Middle frontal gyrus (tissue), 1 donor: Measurements from ENCODE around the gene MOK.
A peak's percentile ranks its signal among the peaks of the same experiment; 100 is the strongest.
"Not testable (repeated sequence)": the region's sequence is repeated elsewhere in the genome, so short reads cannot be mapped to it uniquely, and the experiment has no call there.

Source experiments
- DNase-seq: peaks from one replicate; pipeline ENCODE4 v3.0.0-alpha.2; 2015; ENCODE audit warnings: low spot score; ENCODE audit errors: extremely low spot score

The MOK gene, protein sequence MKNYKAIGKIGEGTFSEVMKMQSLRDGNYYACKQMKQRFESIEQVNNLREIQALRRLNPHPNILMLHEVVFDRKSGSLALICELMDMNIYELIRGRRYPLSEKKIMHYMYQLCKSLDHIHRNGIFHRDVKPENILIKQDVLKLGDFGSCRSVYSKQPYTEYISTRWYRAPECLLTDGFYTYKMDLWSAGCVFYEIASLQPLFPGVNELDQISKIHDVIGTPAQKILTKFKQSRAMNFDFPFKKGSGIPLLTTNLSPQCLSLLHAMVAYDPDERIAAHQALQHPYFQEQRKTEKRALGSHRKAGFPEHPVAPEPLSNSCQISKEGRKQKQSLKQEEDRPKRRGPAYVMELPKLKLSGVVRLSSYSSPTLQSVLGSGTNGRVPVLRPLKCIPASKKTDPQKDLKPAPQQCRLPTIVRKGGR

DNA sequence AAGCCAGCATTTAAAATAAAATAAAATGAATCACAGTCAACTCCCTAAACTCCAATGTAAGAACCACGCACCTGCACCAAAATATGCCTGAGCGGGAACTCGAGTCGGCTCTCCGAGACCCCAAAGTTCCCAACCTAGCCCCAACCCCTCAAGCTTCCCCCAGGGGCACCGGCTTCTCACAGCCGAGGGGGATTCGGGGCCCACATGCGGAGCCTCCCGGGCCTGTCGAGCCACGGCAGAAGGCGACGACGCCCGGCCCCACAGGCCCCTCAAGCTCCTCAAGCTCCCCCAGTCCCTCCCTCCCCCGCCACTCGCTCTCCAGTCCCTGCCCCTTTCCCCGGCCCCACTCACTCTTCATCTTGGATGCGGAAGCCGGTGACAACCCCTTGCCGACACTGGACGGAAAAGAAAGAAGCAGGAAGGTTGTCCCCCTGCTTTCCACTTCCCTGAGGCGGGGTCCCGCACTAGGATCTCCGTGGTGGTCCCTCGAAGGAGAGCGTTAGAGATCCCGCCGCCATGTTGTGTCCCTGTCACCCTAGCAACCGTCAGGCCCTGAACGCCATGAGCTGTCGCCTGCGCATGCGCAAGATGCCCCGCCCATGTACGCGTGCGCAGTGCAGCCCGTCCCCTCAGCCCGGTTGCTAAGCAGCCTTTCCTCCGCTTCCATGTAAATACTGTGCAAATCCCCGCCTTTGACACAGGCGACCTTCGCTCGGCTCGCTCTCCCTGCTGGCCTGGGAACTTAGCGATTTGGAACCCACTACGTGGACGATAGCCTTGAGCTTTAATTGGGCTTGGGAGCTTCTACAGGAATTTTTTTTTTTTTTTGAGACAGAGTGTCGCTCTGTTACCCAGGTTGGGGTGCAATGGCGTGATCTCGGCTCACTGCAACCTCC is at the start of gene MOK:
TSS of gene MOK (minus strand) at position 554 of the 896 bp plus-strand sequence. CDS start at position 358, 196 bp downstream.
- DNase-seq = peak; percentile 96

DNA sequence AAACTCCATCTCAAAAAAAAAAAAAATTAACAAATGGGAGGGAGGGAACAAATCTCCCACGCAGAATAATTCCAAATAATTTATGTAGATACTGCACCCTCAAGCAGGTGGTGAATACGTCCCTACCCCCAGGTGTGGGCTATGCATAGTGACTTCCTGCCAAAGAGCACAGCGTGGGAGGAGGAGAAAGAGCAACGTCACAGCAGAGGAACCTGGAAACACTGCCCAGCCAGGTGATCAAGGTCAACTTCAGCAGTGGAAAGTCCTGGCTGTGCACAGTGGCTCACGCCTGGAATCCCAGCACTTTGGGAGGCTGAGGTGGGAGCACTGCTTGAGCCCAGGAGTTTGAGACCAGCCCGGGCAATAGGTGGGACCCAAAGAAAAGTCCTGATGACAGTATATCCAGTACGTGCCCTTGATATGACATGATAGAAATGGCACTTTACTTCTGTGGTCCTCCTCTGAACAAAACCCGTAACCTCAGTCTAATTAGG is 48.2 kb upstream of the MOK start:
- DNase-seq = no peak

DNA sequence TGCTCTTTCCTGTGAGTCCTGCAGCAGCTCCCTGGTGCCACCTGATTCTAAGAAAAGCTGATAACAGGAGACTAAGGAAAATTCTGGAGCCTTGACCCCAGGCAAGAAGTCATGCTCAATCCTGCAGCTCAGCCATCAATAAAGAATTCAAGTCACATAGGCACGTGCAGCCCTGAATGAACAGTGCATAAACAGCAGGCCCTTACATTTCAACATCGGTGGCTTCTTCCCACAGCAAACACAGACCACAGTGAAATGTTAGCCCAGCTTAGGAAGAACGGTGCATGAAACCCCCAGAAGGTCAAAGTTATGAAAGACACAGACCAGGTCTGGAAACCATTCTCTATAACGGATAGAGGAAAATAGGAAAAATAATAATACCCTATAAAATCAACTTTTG is 47.2 kb upstream of the MOK start:
- no peak for DNase-seq

DNA sequence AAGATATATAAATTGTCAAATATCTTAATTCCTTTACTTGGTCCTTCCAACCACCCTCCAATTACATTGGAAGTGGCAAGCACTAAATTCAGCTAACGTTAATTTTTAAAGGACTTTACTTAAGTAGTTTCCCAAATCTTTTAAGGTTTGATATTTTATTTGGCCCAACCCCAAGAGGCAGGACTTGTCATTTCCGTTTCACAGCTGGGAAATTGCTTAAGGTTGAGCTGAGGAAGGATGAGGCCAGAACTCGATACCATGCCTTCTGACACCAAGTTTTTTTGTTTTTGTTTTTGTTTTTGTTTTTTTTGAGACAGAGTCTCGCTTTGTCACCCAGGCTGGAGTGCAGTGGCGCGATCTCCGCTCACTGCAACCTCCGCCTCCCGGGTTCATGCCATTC is 46.6 kb upstream of the MOK start:
- not testable (repeated sequence) for DNase-seq

DNA sequence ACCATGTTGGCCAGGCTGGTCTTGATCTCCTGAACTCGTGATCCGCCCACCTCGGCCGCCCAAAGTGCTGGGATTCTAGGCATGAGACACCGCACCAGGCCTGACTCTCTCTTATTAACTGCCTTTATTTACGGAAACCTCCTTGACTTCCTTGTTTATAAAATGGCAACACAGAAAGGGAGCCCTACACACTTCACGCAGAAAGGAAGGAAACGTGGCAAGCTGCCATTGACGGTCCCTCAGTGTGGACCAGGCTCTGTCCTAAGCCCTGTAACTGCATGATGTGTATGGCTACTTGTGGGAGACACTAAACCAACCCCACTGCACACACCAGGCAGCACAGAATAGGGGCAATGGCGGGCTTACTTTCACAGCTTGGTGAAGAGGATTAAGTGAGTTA is 46.1 kb upstream of the MOK start:
- DNase-seq = no peak

DNA sequence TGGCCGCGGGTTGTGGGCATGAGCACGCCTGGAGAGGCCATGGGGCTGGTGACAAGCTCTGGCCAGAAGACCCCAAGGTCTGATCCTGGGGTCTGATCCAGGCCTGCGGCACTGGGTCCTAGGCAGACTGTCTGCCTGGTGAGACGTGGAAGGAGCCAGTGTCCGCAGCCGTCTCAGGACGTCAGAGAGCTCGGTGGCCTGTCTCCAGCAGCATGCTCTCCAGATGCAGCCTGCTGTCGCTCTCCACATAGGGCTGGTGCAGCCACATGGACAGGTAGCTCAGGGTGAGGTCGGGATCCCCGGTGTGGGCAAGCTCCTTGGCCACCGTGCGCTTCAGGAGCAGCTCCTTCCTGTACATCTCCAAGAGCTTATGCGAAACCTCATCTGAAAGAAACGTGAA is 43.4 kb upstream of the MOK start:
- DNase-seq = no peak

DNA sequence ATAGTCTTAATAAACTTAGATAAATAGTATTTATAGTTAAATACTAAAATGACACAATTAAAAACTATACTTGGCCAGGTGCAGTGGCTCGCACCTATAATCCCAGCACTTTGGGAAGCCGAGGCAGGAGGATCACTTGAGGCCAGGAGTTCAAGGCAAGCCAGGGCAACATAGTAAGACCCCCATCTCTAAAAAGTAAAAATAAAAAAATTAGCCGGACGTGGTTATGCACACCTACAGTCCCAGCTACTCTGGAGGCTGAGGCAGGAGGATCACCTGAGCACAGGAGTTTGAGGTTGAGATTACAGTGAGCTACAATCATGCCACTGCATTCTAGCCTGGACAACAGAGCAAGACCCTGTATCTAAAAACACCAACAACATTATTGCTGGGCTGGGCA is 41.7 kb upstream of the MOK start:
- DNase-seq = no peak

DNA sequence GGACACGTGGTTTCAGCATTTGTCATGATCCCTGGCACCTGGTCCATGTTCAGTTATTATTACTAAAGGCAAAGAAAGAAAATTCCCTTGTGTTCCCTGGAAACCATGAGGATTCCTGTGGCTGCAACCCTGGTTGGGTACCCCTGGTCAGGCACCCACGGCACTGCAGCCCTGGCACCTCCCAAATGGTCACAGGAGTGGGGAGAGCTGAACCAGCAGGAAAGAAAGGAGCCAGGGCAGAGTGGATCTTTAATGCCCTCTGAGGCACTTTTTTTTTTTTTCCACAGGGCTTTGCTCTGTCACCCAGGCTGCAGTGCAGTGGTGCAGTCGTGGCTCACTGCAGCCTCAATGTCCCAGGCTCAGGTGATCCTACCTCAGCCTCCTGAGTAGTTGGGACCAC is 40.3 kb upstream of the MOK start:
- DNase-seq = no peak

DNA sequence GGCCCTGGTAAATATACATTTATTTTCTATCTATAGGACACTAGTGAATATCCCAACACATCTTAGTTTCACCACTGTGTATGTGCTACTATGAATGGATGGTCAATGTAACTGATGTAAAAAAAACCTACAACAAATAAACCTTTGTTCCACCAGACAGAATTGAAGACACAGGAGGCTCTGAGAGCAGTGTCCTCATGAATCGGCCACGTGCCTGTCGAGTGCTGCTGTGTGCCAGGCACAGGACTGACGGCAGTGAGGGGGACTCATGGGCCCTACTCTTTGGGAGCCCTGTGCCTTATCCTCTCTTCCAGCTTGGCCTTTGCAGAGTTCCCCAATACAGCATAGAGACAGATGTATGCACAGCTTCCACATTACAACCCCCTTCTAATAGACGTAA is 39.5 kb upstream of the MOK start:
- peak; percentile 59 for DNase-seq

DNA sequence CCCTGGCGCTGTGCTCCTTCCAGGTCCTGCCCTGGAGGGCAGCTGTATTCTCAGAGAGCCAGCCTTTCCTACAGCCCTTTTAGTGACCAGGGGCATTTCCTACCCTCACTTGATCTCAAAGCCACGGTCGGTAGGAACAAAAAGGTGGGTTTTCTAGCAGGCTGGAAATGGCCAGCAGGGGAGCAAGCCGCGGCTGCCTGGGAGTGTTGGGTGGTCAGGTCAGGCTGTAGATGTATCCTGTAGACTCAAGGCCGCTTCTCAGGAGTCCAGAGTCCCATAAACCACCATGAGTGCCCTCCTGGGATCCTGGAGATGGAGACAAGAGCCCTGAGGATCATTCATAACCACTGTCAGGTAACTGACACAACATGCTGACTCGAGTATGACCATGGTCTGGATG is 39.1 kb upstream of the MOK start:
- DNase-seq = no peak

DNA sequence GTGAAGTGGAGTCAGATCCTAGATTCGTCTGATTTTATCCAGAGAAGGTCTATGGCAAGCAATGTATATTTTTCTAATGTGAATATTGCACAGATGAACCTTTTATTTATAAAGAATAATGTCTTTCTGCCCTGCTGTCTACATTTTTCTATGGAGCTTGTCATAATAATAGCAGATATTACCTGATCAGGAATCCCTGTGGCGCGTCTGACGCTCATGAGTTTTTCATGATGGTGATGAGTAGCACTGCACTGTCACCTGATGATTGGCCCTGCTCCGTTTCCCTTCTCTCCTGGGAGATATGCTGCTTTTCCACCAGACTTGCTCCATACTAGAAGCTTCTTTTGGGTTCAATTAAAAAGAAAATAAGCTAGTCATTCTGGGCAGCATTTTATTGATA is 37.3 kb upstream of the MOK start:
- DNase-seq = no peak

DNA sequence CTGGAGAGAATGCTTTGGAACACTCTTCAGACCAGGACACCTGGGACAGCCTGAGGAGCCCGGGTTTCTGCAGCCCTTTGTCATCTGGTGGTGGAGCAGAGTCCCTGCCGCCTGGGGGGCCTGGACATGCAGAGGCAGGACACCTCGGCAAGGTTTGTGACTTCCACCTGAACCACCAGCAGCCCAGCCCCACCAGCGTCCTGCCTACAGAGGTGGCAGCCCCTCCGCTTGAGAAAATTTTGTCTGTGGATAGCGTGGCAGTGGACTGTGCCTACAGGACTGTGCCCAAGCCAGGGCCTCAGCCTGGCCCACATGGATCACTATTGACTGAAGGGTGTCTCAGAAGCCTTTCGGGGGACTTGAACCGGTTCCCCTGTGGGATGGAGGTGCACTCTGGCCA is 36.6 kb upstream of the MOK start:
- no peak for DNase-seq

DNA sequence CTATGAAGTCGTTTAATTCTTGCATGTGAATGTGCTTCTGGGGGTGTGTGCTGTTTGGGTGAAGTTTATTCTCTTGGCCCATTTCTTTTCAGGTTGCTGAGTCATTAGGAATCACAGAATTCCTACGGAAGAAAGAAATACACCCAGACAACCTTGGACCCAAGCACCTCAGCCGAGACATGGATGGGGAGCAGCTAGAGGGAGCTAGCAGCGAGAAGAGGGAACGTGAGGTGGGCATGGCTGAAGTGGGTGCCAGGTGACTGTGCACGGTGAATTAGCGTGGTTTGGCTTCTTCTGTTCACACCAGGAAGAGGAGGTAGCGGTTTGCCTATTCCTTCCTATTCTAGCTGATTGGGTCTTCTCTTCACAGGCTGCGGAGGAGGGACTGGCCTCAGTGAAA is 33.8 kb upstream of the MOK start:
- DNase-seq = no peak

DNA sequence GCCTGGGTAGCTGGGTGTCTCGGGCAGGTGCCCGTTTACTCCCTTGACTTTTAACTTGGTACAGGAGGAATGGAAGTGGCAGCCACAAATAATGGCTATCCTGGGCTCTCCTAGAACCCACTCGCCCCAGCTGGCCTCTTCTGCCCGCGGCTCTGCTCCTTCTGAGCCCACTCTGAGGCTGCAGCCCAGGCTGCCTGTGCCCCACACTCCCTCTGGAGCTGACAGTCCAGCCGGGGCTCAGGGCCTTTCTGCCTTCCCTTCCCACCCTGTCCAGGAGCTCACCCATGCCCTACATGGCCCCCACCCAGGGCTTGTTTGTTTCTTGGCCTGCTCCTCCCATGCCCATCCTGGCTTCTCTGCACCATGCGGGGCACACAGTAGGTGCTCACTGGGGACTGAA is 30.2 kb upstream of the MOK start:
- no peak for DNase-seq

DNA sequence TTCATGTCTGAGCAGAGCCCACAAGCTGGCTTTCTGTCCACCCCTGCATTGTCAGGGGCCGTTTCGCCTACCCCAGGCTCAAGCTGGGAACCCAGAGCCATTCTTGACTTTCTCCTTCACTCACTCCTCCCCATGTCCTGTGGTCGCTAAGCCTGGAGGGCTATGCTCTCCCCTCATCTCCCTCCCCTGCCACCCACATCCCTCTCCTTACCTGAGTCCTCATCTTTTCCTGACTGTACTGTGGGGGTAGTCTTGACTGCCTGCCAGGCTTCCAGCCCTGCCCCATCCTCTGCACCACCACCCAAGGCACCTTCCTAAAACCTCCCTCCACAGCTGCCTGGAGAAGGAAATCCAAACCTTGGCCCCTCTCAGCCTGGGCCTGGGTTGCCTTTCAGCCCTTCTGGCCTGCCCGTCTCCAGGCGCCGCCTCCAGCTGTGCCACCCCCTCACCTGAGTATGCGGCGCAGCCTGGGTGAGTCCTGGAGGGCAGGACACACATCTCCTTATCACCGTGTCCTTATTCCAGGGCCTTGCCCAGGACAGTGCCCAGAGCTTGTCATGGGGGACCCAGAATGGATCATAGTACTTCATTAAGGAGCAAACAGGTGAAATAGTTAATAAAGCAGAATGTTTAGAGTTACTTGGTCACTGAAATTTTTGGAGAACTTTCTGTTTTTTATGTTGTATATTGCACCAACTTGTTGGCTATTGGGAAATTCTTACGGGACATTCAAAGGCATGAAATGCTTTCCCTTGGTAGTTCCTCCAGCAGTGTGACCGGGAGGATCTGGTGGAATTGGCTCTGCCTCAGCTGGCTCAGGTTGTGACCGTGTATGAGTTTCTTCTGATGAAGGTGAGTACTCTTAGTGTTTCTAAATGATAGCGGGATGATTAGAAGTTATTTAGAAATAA is 29.1 kb upstream of the MOK start:
- DNase-seq = no peak

DNA sequence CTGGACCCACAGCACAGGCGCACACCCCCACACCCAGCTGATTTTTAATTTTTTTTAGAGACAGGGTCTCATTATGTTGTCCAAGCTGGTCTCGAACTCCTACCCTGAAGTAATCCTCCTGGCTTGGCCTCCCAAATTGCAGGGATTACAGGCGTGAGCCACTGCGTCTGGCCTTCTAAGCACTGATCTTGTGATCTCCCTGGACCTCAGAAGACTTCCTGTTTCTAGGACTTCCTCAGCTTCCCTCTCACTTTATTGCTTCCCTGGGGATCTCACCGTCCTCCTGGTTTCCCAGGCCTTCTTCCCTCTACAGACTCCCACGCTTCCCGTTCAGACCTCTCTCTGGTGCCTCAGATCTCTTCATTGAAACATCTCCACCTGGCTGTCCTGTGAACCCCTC is 28.4 kb upstream of the MOK start:
- DNase-seq = no peak

DNA sequence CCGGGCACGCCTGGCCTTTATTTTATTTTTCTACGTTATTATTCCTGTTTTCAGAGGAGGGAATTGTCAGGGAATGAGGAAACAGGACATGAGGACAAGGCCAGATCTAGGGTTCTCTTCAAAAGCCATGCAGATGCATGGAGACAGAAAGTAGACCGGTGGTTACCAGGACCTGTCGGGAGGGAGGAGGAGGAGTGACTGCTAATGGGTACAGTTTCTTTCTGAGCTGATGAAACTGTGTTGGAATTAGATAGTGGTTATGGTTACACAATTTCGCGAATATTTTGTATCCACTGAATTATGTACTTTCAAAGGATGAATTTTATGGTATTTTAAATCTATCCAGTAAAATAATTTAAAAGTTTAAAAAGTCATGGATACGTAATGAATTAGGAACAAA is 25.8 kb upstream of the MOK start:
- no peak for DNase-seq

DNA sequence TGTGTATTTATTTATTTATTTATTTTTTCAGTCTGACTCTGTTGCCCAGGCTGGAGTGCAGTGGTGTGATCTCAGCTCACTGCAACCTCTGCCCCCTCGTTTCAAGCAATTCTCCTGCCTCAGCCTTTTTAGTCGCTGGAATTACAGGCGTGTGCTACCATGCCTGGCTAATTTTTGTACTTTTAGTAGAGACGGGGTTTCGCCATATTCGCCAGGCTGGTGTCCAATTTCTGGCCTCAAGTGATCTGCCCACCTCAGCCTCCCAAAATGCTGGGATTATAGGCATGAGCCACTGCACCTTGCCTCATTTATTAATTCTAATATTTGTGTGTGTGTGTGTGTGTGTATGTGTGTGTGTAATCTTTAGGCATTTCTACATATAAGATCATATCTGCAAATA is 24.4 kb upstream of the MOK start:
- not testable (repeated sequence) for DNase-seq

DNA sequence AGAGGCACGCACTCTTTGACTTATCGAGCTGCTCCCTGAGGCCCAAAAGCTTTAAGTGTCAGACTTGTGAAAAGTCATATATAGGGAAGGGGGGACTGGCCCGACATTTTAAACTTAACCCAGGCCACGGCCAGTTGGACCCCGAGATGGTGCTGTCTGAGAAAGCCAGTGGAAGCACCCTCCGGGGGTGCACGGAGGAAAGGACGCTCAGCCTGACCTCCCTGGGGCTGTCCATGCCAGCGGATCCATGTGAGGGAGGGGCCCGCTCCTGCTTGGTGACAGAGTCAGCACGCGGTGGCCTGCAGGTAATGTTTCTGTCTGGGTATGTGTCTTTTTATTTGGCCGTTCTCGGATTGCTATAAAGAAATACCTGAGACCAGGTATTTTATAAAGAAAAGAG is 21.6 kb upstream of the MOK start:
- DNase-seq = no peak

DNA sequence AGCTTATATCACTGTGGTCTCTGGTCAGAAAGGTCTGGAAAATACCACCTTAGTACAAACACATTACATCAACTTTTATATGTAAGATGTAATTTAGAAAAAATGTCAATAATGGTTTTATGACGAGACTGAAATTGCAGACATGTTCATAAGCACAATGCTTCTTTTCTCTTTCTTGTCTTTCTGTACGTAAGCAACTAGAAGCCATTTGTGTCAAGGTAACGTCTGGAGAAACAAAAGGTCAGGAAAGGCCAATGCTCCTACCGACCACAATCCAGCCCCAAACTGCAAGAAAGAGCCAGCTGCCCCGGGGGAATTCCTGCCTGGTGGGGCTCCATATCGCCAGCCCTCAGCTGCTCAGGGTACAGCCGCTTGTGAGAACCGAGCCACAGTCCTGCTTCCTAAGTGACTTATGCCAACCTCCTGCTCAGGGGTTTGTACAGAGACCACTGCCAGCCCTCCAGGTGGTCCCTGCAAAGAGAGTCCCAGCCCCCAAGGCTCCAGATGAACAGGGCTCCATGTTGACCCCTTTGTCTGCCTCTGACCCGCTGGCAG is 20.9 kb upstream of the MOK start:
- no peak for DNase-seq

DNA sequence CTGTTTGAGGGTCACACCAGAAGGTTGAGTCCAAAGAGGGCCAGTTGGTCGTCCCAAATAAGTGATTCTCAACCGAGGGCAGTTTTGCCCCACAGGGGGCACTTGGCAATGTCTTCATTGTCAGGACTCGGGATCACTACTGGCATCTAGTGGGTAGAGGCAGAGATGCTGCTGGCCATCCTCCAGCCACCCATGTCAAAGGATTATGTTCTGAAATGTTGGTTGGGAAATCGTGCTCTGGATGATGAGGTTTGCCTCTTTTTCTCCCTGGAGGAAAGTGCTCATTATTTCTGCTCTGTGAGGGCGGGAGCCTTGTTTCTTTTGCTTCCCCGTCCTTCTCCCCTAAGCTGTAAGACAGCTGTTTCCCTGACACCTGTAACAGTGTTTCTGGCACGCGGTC is 18.1 kb upstream of the MOK start:
- DNase-seq = no peak
